Measurements from ENCODE around the gene TBC1D4. TPM values are rescaled to one million over a fixed set of nuclear protein-coding genes. Genes with fewer than 3 reads are reported as not detected.

TBC1D4 gene
- total and polyA plus RNA-seq, 12 donors = 41.6 to 324 (median 191) TPM

- Histone ChIP-seq H3K4me1 (replicated peaks in 1 of 2) (peaks cover 32 to 56% of the 10 kb centered on the region in 2 donors), H3K4me3 (no peak overlapping the region), H3K9me3 (replicated peaks in 1 of 3) (no peaks in the 10 kb centered on the region), H3K36me3 (replicated peaks in 1 of 2) (no peaks in the 10 kb centered on the region), H3K27me3 (no peaks in the 10 kb centered on the region), H3K27ac (no peak overlapping the region)
- DNase-seq = no peak
- TF ChIP-seq POLR2A (IDR thresholded peaks at IDR 0.05) = no peak
- intact Hi-C loops (cut with DNase I) = no loop called here
These were observed 26.0 kb downstream of the TBC1D4 start for GRCh38 chr13:75455962-75456361.

GRCh38 chr13:75454497-75454896, 27.5 kb downstream of the TBC1D4 start:
- H3K27ac ChIP-seq = no peak overlapping the region
- no peaks in the 10 kb centered on the region for H3K9me3 ChIP-seq (replicated peaks in 1 of 3)
- H3K36me3 ChIP-seq (replicated peaks in 1 of 2) = no peaks in the 10 kb centered on the region
- DNase-seq = no peak
- intact Hi-C loops (cut with DNase I) = no loop called here
- TF ChIP-seq CTCF (IDR thresholded peaks at IDR 0.05) (no peak), POLR2A (IDR thresholded peaks at IDR 0.05) (no peak)
- H3K4me1 ChIP-seq (replicated peaks in 1 of 2) = peaks cover 21 to 48% of the 10 kb centered on the region in 2 donors
- H3K4me3 ChIP-seq = no peak overlapping the region
- H3K27me3 ChIP-seq = no peaks in the 10 kb centered on the region
- 61 to 78% (median 72%) methylated on average over 1 of the region's 1 CpG for WGBS, 4 donors

GRCh38 chr13:75452564-75452963, 29.4 kb downstream of the TBC1D4 start:
- Histone ChIP-seq H3K4me3 (no peak overlapping the region), H3K4me1 (replicated peaks in 1 of 2) (peaks cover 13 to 36% of the 10 kb centered on the region in 2 donors), H3K9me3 (replicated peaks in 1 of 3) (no peaks in the 10 kb centered on the region), H3K36me3 (replicated peaks in 1 of 2) (no peaks in the 10 kb centered on the region), H3K27ac (peak overlapping the region in 4 of 5 donors; percentile 3 to 73 (median 34)), H3K27me3 (no peaks in the 10 kb centered on the region)
- TF ChIP-seq POLR2A (IDR thresholded peaks at IDR 0.05) = no peak
- TF ChIP-seq CTCF (IDR thresholded peaks at IDR 0.05) = no peak
- DNase-seq = no peak
- intact Hi-C loops (cut with DNase I) = no loop called here
- 34 to 45% (median 38%) methylated on average over 8 of the region's 8 CpGs for WGBS, 4 donors

- Histone ChIP-seq H3K9me3 (replicated peaks in 1 of 3) (no peaks in the 10 kb centered on the region), H3K36me3 (replicated peaks in 1 of 2) (no peaks in the 10 kb centered on the region), H3K27me3 (no peaks in the 10 kb centered on the region), H3K27ac (no peak overlapping the region), H3K4me1 (replicated peaks in 1 of 2) (peaks cover 12 to 55% of the 10 kb centered on the region in 2 donors), H3K4me3 (no peak overlapping the region)
- WGBS, 4 donors = 88 to 97% (median 96%) methylated on average over 4 of the region's 4 CpGs
- intact Hi-C loops (cut with DNase I) = no loop called here
- no peak for DNase-seq
- no peak for TF ChIP-seq CTCF (IDR thresholded peaks at IDR 0.05)
These were observed 34.5 kb downstream of the TBC1D4 start for GRCh38 chr13:75447493-75447892.

- WGBS, 4 donors = 89 to 93% (median 90%) methylated on average over 3 of the region's 3 CpGs
- H3K9me3 ChIP-seq (replicated peaks in 1 of 3) = no peaks in the 10 kb centered on the region
- intact Hi-C loops (cut with DNase I) = no loop called here
These were observed 35.1 kb downstream of the TBC1D4 start for GRCh38 chr13:75446874-75447273.

More at GRCh38 chr13:75446874-75447273, 35.1 kb downstream of the TBC1D4 start:
- no peaks in the 10 kb centered on the region for H3K27me3 ChIP-seq
- DNase-seq = no peak
- H3K27ac ChIP-seq = peak overlapping the region in 2 of 5 donors; percentile 54 to 72
- H3K4me1 ChIP-seq (replicated peaks in 1 of 2) = peaks cover 10 to 49% of the 10 kb centered on the region in 2 donors
- no peaks in the 10 kb centered on the region for H3K36me3 ChIP-seq (replicated peaks in 1 of 2)
- no peak for TF ChIP-seq POLR2A (IDR thresholded peaks at IDR 0.05)
- H3K4me3 ChIP-seq = peak overlapping the region in 1 of 4 donors; percentile 15
